Astrocyte (in vitro differentiated cells and primary cell): ENCODE data around the gene PTPN14.

Experiments
- EZH2 ChIP-seq: IDR thresholded peaks from 2 replicates; pipeline ENCODE4 v1.6.1; 2012; ENCODE audit warnings: mild to moderate bottlenecking, low read length, inconsistent platforms; ENCODE audit not compliant: insufficient read depth
- TF ChIP-seq, protein P1 (sequence below): IDR thresholded peaks from 2 replicates; pipeline ENCODE4 v1.5.1; 2011; ENCODE audit warnings: low read depth, mild to moderate bottlenecking, inconsistent platforms, low read length, moderate library complexity; ENCODE audit not compliant: insufficient read depth

DNA sequence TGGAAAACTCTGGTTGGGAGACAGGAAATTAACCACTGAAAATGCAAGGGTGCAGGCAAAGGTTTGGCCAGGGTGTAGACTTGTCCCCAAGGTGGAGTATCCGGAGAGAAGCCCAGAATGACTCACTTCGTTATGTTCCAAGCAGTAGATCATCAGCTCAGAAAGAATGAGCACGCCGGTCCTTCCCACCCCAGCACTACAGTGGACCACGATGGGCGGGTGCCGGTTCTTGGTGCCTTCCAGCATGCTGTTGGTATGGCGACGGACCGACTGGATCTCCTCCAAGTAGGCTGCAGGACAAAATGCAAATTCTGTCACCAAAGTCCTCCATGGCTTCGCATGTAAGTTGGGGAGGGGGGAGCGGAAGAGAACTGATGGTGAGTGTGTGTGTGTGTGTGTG, 187.0 kb downstream of the PTPN14 start:
- TF ChIP-seq, protein P1, sequence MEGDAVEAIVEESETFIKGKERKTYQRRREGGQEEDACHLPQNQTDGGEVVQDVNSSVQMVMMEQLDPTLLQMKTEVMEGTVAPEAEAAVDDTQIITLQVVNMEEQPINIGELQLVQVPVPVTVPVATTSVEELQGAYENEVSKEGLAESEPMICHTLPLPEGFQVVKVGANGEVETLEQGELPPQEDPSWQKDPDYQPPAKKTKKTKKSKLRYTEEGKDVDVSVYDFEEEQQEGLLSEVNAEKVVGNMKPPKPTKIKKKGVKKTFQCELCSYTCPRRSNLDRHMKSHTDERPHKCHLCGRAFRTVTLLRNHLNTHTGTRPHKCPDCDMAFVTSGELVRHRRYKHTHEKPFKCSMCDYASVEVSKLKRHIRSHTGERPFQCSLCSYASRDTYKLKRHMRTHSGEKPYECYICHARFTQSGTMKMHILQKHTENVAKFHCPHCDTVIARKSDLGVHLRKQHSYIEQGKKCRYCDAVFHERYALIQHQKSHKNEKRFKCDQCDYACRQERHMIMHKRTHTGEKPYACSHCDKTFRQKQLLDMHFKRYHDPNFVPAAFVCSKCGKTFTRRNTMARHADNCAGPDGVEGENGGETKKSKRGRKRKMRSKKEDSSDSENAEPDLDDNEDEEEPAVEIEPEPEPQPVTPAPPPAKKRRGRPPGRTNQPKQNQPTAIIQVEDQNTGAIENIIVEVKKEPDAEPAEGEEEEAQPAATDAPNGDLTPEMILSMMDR: no peak
- no peak for TF ChIP-seq EZH2
